Effector memory CD8-positive, alpha-beta T cell (primary cell): ENCODE results near the gene STX7.
A peak's percentile ranks its signal among the peaks of the same experiment; 100 is the strongest.

Source experiments
- ATAC-seq: fragments of 150-1000 bp; cut with Tn5 transposase; replicated peaks from 2 replicates; pipeline ENCODE4 v1.10.0; 2021; ENCODE audit warnings: mild to moderate bottlenecking, moderate library complexity
- DNase-seq, 3 experiments: peaks; one replicate each; pipeline ENCODE4 v3.0.0; 2021
- H3K27ac Mint-ChIP-seq, 2 donors: one replicate each; pipeline ENCODE4 v1.8.0; 2022; ENCODE audit warnings: mild to moderate bottlenecking in 2 of 2, mixed read lengths in 2 of 2, moderate library complexity in 2 of 2
- H3K27me3 Mint-ChIP-seq, 2 donors: one replicate each; pipeline ENCODE4 v1.8.0; 2022; ENCODE audit warnings: mixed read lengths in 2 of 2
- H3K36me3 Mint-ChIP-seq: one replicate; pipeline ENCODE4 v1.8.0; 2022; ENCODE audit warnings: mild to moderate bottlenecking, moderate library complexity, mixed read lengths; ENCODE audit not compliant: insufficient read depth
- H3K4me1 Mint-ChIP-seq, 2 donors: one replicate each; pipeline ENCODE4 v1.8.0; 2022; ENCODE audit warnings: low read depth in 2 of 2, mixed read lengths in 2 of 2
- H3K4me3 Mint-ChIP-seq, 2 donors: one replicate each; pipeline ENCODE4 v1.8.0; 2022; ENCODE audit warnings: mild to moderate bottlenecking in 2 of 2, mixed read lengths in 2 of 2, moderate library complexity in 2 of 2
- H3K9me3 Mint-ChIP-seq, 2 donors: one replicate each; pipeline ENCODE4 v1.8.0; 2022; ENCODE audit warnings: mixed read lengths in 2 of 2

STX7 gene

GRCh38 chr6:132456700-132457143 lies 56.2 kb downstream of the STX7 start:
- ATAC-seq, result no peak
- DNase-seq, result no peak
- no peak overlapping the region for H3K4me3 Mint-ChIP-seq
- no peaks in the 10 kb centered on the region for H3K27me3 Mint-ChIP-seq
- peaks cover 46% of the 10 kb centered on the region for H3K36me3 Mint-ChIP-seq
- H3K27ac Mint-ChIP-seq, result peak overlapping the region in 1 of 2 donors; percentile 0
- no peaks in the 10 kb centered on the region for H3K9me3 Mint-ChIP-seq
- no peaks in the 10 kb centered on the region for H3K4me1 Mint-ChIP-seq

- no peak overlapping the region for H3K4me3 Mint-ChIP-seq
- H3K27me3 Mint-ChIP-seq, result no peaks in the 10 kb centered on the region
- peaks cover 4% of the 10 kb centered on the region for H3K36me3 Mint-ChIP-seq
- ATAC-seq (no peak), DNase-seq (no peak)
- H3K27ac Mint-ChIP-seq, result no peak overlapping the region
- no peaks in the 10 kb centered on the region for H3K4me1 Mint-ChIP-seq
- H3K9me3 Mint-ChIP-seq, result peaks cover under 1 to 2% of the 10 kb centered on the region in 2 donors
Measured at GRCh38 chr6:132446855-132447241, 66.1 kb downstream of the STX7 start.

DNA sequence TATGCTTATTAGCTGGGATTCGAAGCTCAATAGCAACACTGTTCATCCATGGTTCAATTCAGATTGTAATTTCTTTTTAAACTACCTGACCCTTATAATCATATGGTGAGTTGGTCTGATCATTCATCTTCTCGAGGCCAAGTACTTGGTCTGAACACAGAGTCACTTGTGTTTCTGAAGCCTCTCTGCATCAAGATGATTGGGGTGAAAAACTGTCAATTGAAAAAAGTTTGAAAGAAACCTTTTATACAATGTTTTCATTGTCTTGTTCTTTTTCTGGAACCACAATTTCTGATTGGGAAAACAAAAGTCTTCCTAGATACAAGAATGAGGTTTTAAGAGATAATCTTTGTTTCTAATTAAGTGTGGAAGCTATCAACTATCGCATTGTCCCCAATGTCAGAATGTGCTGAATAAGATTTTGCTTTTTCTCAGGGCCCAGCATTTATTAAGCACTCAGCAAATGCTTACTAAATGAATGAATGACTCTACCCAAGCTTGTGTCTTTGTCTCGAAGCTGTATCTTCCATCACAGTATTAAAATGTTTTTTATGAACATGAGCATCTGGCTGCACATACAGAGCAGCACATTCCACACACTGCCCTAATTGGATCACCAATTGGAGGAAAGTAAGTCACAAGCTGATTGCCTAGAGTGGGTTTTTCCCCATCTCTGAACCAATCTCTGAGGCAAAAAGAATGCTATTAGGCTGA lies 66.6 kb downstream of the STX7 start:
- ATAC-seq (no peak), DNase-seq (no peak)
- Mint-ChIP-seq H3K27me3 (no peaks in the 10 kb centered on the region), H3K27ac (no peak overlapping the region), H3K9me3 (peaks cover 3 to 7% of the 10 kb centered on the region in 2 donors), H3K4me1 (no peaks in the 10 kb centered on the region), H3K36me3 (peaks cover 4% of the 10 kb centered on the region), H3K4me3 (no peak overlapping the region)

DNA sequence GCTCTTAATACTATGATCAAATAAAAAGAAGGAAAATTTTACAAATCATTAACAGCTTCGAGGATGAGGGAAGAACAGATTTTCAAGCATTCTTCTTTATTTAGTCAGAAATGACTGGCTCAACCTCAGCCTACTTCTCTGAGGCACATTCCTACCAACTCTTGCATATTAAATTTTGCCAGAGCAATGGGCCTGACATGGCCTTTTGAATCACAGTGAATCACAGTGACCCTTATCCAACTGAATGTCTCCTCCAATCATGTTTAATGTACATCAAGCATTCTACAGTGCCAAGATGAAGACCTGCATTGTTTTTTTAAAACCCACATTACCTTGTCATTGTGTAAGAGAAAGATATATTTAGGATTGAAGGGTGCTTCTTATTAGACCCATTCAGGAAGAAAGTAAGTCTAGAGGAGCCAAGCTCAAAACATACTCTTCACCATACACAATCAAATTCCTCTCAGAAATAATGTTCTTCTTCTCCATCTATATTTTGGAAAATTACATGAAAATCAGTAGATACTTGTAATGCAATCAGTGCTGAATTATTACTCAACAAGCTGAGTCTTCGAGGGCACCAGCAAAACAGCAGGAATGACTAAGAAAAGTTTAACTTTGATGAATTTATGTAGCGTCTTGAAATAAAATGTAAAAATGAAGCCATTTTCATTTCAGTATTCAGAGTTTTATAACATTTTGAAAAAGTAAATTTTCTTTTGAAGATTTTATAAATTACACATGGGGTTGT lies 67.5 kb downstream of the STX7 start:
- H3K36me3 Mint-ChIP-seq, result peaks cover 2% of the 10 kb centered on the region
- H3K9me3 Mint-ChIP-seq, result peaks cover 3 to 10% of the 10 kb centered on the region in 2 donors
- DNase-seq (no peak), ATAC-seq (no peak)
- no peaks in the 10 kb centered on the region for H3K27me3 Mint-ChIP-seq
- no peaks in the 10 kb centered on the region for H3K4me1 Mint-ChIP-seq
- H3K27ac Mint-ChIP-seq, result no peak overlapping the region
- no peak overlapping the region for H3K4me3 Mint-ChIP-seq

- no peak for DNase-seq
- no peak overlapping the region for H3K27ac Mint-ChIP-seq
- no peaks in the 10 kb centered on the region for H3K4me1 Mint-ChIP-seq
- ATAC-seq, result no peak
- H3K27me3 Mint-ChIP-seq, result no peaks in the 10 kb centered on the region
- H3K9me3 Mint-ChIP-seq, result peaks cover 7 to 10% of the 10 kb centered on the region in 2 donors
- H3K36me3 Mint-ChIP-seq, result no peaks in the 10 kb centered on the region
- no peak overlapping the region for H3K4me3 Mint-ChIP-seq
Measured at GRCh38 chr6:132443206-132443605, 69.7 kb downstream of the STX7 start.

DNA sequence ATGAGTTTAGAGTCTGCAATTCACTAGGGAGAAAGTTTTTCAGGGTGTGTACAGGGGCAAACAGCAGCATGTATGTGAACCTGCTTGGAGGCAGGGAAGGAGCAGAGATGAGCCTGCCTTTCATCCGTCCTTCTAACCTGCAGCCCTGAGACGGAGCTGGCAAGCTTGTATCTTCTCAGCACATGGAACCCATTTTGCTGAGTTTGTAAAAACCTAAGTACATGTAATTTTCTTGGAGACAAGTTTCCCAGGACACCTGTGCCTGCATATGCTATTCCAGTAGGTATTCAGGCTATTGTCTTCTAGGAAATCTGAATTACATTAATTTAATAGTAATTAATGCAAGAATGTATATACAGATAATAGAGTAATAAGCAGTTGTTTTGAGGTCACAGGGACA lies 82.8 kb downstream of the STX7 start:
- H3K9me3 Mint-ChIP-seq, result peaks cover 0 to 3% of the 10 kb centered on the region in 2 donors
- H3K27me3 Mint-ChIP-seq, result peaks cover 46 to 64% of the 10 kb centered on the region in 2 donors
- H3K36me3 Mint-ChIP-seq, result no peaks in the 10 kb centered on the region
- no peak for ATAC-seq
- H3K27ac Mint-ChIP-seq, result no peak overlapping the region
- H3K4me3 Mint-ChIP-seq, result no peak overlapping the region
- DNase-seq, result no peak
- H3K4me1 Mint-ChIP-seq, result no peaks in the 10 kb centered on the region

GRCh38 chr6:132425176-132425575 lies 87.7 kb downstream of the STX7 start:
- no peak for ATAC-seq
- no peaks in the 10 kb centered on the region for H3K36me3 Mint-ChIP-seq
- no peak overlapping the region for H3K4me3 Mint-ChIP-seq
- no peak overlapping the region for H3K27ac Mint-ChIP-seq
- DNase-seq, result no peak
- H3K9me3 Mint-ChIP-seq, result peaks cover 4 to 21% of the 10 kb centered on the region in 2 donors
- peaks cover 30 to 43% of the 10 kb centered on the region in 2 donors for H3K27me3 Mint-ChIP-seq
- H3K4me1 Mint-ChIP-seq, result no peaks in the 10 kb centered on the region

- H3K27ac Mint-ChIP-seq, result no peak overlapping the region
- DNase-seq, result no peak
- no peaks in the 10 kb centered on the region for H3K4me1 Mint-ChIP-seq
- H3K27me3 Mint-ChIP-seq, result peaks cover 30 to 38% of the 10 kb centered on the region in 2 donors
- peaks cover 4 to 21% of the 10 kb centered on the region in 2 donors for H3K9me3 Mint-ChIP-seq
- no peak for ATAC-seq
- H3K36me3 Mint-ChIP-seq, result no peaks in the 10 kb centered on the region
- H3K4me3 Mint-ChIP-seq, result no peak overlapping the region
Measured at GRCh38 chr6:132423839-132424238, 89.1 kb downstream of the STX7 start.

DNA sequence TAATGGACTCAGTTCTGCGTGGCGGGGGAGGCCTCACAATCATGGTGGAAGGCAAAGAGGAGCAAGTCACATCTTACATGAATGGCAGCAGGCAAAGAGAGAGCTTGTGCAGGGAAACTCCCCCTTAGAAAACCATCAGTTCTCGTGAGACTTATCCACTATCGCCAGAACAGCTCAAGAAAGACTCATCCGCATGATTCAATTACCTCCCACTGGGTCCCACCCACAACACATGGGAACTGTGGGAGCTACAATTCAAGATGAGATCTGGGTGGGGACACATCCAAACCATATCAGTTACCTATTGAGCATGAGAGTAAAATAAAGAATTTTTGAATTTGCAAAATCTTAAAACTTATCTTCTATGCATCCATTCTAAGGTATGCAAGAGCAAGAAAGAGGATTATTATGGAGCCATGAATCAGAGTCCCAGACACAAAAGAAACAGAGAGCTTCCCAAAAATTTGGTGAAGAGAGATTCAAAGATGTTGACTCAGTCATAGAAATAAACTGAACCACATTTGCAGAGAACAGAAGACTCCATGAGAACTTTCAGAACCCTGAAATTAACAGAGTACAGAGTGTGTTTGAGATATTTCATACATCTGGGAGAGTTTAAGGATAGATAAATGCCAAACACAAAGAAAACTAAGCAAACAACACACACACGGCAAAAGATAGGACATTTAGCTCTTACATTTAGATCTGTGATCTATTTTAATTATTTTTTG lies 94.5 kb downstream of the STX7 start:
- H3K4me1 Mint-ChIP-seq, result no peaks in the 10 kb centered on the region
- no peak for ATAC-seq
- DNase-seq, result no peak
- no peak overlapping the region for H3K27ac Mint-ChIP-seq
- peaks cover 11 to 20% of the 10 kb centered on the region in 2 donors for H3K27me3 Mint-ChIP-seq
- no peaks in the 10 kb centered on the region for H3K36me3 Mint-ChIP-seq
- H3K4me3 Mint-ChIP-seq, result no peak overlapping the region
- peaks cover 4 to 23% of the 10 kb centered on the region in 2 donors for H3K9me3 Mint-ChIP-seq

DNA sequence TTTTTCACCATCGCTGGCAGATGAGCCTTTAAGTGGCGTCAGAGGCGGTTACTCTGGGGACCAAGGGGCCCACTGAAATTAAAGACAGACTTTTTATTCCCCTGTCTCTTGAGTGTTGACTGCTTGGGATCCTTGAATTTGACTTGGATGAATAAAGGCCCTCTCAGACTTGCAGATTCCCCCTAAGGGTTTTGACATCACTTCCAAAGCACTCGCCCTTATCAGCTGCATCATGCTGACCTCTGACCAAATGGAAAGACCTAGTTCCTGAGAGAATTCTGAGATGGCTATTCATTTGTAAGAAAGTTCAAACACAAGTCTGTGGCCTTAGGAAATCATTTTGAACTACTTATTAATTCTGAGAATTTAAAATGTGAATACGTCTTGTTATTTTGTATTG lies 98.2 kb downstream of the STX7 start:
- H3K4me3 Mint-ChIP-seq, result no peak overlapping the region
- H3K4me1 Mint-ChIP-seq, result no peaks in the 10 kb centered on the region
- H3K9me3 Mint-ChIP-seq, result peaks cover 0 to 10% of the 10 kb centered on the region in 2 donors
- peaks cover 11 to 33% of the 10 kb centered on the region in 2 donors for H3K27me3 Mint-ChIP-seq
- no peaks in the 10 kb centered on the region for H3K36me3 Mint-ChIP-seq
- no peak for ATAC-seq
- no peak for DNase-seq
- H3K27ac Mint-ChIP-seq, result no peak overlapping the region

- no peak for ATAC-seq
- H3K4me1 Mint-ChIP-seq, result no peaks in the 10 kb centered on the region
- peaks cover 0 to 10% of the 10 kb centered on the region in 2 donors for H3K9me3 Mint-ChIP-seq
- no peak for DNase-seq
- no peak overlapping the region for H3K27ac Mint-ChIP-seq
- no peaks in the 10 kb centered on the region for H3K36me3 Mint-ChIP-seq
- peaks cover 11 to 33% of the 10 kb centered on the region in 2 donors for H3K27me3 Mint-ChIP-seq
- no peak overlapping the region for H3K4me3 Mint-ChIP-seq
Measured at GRCh38 chr6:132414322-132414721, 98.6 kb downstream of the STX7 start.

DNA sequence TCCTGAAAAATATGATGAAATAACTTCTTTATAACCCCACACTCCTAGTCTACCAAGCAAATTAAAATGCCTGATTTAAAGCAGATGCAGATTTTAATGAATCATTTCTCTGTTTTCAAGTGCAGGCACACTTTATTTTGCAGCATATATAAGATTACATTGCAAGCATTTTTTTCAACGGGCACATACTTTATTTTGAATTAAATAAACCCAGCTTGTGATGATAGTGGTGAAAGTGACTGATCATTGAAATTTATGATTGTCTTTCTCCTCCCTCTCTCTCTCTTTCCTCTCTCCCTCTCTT lies 99.5 kb downstream of the STX7 start:
- peaks cover 0 to 6% of the 10 kb centered on the region in 2 donors for H3K9me3 Mint-ChIP-seq
- peaks cover 11 to 33% of the 10 kb centered on the region in 2 donors for H3K27me3 Mint-ChIP-seq
- DNase-seq, result no peak
- H3K27ac Mint-ChIP-seq, result no peak overlapping the region
- no peaks in the 10 kb centered on the region for H3K4me1 Mint-ChIP-seq
- H3K4me3 Mint-ChIP-seq, result no peak overlapping the region
- no peak for ATAC-seq
- H3K36me3 Mint-ChIP-seq, result no peaks in the 10 kb centered on the region

DNA sequence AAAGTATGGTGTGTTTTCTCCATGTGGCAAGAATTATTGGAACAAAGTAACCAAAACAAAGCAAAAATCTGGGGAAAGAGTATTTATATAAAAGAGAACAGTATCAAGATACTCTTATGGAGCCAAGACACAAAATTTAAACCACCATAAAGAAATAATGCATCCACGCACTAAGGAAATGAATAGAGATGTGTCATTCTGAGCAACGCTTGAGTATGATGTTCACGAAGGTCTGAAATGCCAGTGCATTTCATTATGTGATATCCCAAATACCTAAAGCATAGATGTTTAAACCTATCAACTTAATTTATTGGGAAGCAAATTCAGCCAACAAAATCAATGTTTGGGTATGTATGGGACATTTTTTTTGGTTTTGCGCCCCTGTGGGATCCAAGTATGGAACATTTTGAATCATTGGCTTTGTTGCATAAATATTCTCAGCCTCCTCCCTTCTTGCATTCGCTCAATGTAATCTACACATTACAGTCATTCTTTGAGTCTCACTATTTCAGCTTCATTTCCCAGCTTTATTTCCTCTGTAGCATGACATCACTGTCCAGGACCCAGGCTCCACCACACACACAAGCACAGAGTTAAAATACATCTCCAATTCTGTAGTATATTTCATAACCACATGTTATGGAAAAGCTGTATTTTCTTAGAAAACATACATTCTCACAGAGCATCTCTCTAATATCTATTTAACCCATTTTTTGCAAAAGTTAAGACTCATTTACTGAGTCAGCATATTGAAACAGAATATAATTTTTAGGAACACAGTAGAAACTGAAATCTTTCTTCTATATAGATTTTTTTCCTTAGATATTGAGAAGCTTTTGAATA lies 100.0 kb downstream of the STX7 start:
- no peak overlapping the region for H3K4me3 Mint-ChIP-seq
- peaks cover 11 to 33% of the 10 kb centered on the region in 2 donors for H3K27me3 Mint-ChIP-seq

More for the DNA sequence above, 100.0 kb downstream of the STX7 start:
- Mint-ChIP-seq H3K4me1 (no peaks in the 10 kb centered on the region), H3K36me3 (no peaks in the 10 kb centered on the region), H3K9me3 (peaks cover 0 to under 1% of the 10 kb centered on the region in 2 donors), H3K27ac (no peak overlapping the region)
- ATAC-seq, result no peak
- no peak for DNase-seq
